Lung (tissue), 12 donors: ENCODE results near the gene NISCH. TPM values are rescaled to one million over a fixed set of nuclear protein-coding genes. Genes with fewer than 3 reads are reported as not detected.

Source experiments
- ATAC-seq: fragments of 200-7000 bp; cut with Tn5 transposase; one replicate; pipeline ENCODE4 v1.9.1; 2020; ENCODE audit warnings: moderate number of reproducible peaks; ENCODE audit not compliant: insufficient read depth, low FRiP score
- DNase-seq, 3 donors: peaks; one replicate each; pipeline ENCODE4 v3.0.0-alpha.2; 2013 to 2017
- H3K27ac ChIP-seq, 2 donors: one replicate each; pipeline ENCODE4 v1.5.1; 2013; ENCODE audit warnings: mild to moderate bottlenecking in 2 of 2, moderate library complexity in 2 of 2, control low read depth in 1 of 2, inconsistent platforms in 1 of 2, low read depth in 1 of 2, low read length in 1 of 2
- H3K27me3 ChIP-seq, 3 donors: one replicate each; pipeline ENCODE4 v1.5.1; 2013; ENCODE audit warnings: low read length in 2 of 3; ENCODE audit not compliant: control insufficient read depth in 3 of 3, insufficient read depth in 3 of 3
- H3K36me3 ChIP-seq, 4 donors: one replicate each; pipeline ENCODE4 v1.5.1; 2013; ENCODE audit warnings: low read length in 4 of 4, mild to moderate bottlenecking in 1 of 4, moderate library complexity in 1 of 4; ENCODE audit not compliant: control insufficient read depth in 4 of 4, insufficient read depth in 4 of 4
- H3K4me1 ChIP-seq, 5 donors: one replicate each; pipeline ENCODE4 v1.5.1; 2013; ENCODE audit warnings: low read length in 5 of 5, mild to moderate bottlenecking in 2 of 5, moderate library complexity in 1 of 5; ENCODE audit not compliant: control insufficient read depth in 5 of 5, insufficient read depth in 5 of 5
- H3K4me3 ChIP-seq: one replicate; pipeline ENCODE4 v1.5.1; 2013; ENCODE audit warnings: mild to moderate bottlenecking, control low read depth, moderate library complexity
- H3K9ac ChIP-seq, 2 donors: one replicate each; pipeline ENCODE4 v1.5.1; 2013; ENCODE audit warnings: low read length in 2 of 2, control low read depth in 1 of 2; ENCODE audit not compliant: insufficient read depth in 1 of 2
- H3K9me3 ChIP-seq, 4 donors: one replicate each; pipeline ENCODE4 v1.5.1; 2013; ENCODE audit warnings: low read length in 3 of 4, mild to moderate bottlenecking in 1 of 4, moderate library complexity in 1 of 4; ENCODE audit not compliant: control insufficient read depth in 4 of 4, insufficient read depth in 3 of 4
- CTCF ChIP-seq: IDR thresholded peaks from 2 replicates; pipeline ENCODE4 v1.5.1; 2012; ENCODE audit warnings: mild to moderate bottlenecking; ENCODE audit errors: control extremely low read depth, extremely low read depth
- WGBS, 2 donors: extraction: QIAGEN DNeasy Blood & Tissue Kit; methylation state at CpG; one replicate each; pipeline ENCODE4 v1.1.7; 2013; 5-methylcytosine and 5-hydroxymethylcytosine counted together
- polyA plus RNA-seq, 2 donors: library from polyadenylated mRNA; stranded (reverse); fragments of 200-250 nt; gene quantifications; one replicate each; pipeline ENCODE4 v1.2.1, GENCODE V29; 2013
- total RNA-seq, 2 donors: library from RNA; depleted of rRNA in 1 of 2; stranded (reverse); fragments of >200 nt in 1 of 2; gene quantifications; one replicate each; pipeline ENCODE4 v1.2.1, GENCODE V29; 2014 to 2021
- donor health status: control.
- donor health status: control.
- donor health status: Bipolar disorder and iron deficiency.
- donor health status: healthy.
- donor health status: DM: yes; HTN: yes; CAD: no.

Gene NISCH
- total and polyA plus RNA-seq, 4 donors = 37.8 to 127 (median 63.7) TPM

DNA sequence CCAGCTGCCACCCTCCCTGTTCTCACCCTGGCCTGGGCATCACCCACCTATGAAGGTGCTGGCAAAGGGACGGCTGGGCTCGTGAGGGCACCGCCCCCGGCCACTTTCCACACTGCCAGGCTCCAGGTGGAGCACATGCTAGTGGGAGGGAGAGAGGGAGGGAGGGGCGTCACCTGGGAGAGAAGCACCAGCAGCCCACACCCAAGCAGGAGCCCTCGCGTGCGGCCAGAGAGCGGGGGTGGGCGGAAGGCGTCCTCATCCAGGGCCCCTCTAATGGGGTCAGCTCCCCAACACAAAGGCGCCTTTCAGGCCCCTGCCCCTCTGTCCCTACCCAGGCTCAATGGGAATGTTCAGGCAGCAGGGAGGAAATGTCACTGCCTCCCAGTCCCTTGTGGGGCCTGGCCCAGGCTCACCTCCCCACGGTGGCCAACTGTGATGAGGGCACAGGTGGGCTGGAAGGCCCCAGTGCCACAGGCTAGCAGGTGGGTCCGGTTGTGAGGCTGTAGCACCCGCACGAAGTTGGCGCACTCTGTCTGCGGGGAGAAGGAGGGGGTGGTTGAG lies 13.6 kb upstream of the NISCH start:
- Histone ChIP-seq H3K4me1 (peaks cover 0 to 17% (median 6%) of the 10 kb centered on the region in 5 donors), H3K9ac (no peak overlapping the region), H3K9me3 (no peaks in the 10 kb centered on the region), H3K4me3 (no peak overlapping the region), H3K36me3 (peaks cover 0 to 2% (median 0%) of the 10 kb centered on the region in 4 donors), H3K27ac (no peak overlapping the region), H3K27me3 (no peaks in the 10 kb centered on the region)
- no peak for DNase-seq
- WGBS, 2 donors = 85 to 91% methylated on average over 18 of the region's 18 CpGs
- no peak for ATAC-seq
- TF ChIP-seq CTCF = no peak

- Histone ChIP-seq H3K36me3 (peaks cover 0 to 2% (median 0%) of the 10 kb centered on the region in 4 donors), H3K9ac (no peak overlapping the region), H3K4me3 (peak overlapping the region; percentile 29), H3K9me3 (no peaks in the 10 kb centered on the region), H3K4me1 (peaks cover 0 to 12% (median 0%) of the 10 kb centered on the region in 5 donors), H3K27me3 (no peaks in the 10 kb centered on the region), H3K27ac (no peak overlapping the region)
- ATAC-seq (no peak), DNase-seq (no peak)
- TF ChIP-seq CTCF = no peak
- 88 to 93% methylated on average over 16 of the region's 16 CpGs for WGBS, 2 donors
These were observed 12.8 kb upstream of the NISCH start for GRCh38 chr3:52442409-52443267.

GRCh38 chr3:52443268-52443610 lies 12.2 kb upstream of the NISCH start:
- Histone ChIP-seq H3K36me3 (peaks cover 0 to 2% (median 0%) of the 10 kb centered on the region in 4 donors), H3K4me3 (peak overlapping the region; percentile 29), H3K27ac (no peak overlapping the region), H3K9ac (no peak overlapping the region), H3K27me3 (no peaks in the 10 kb centered on the region), H3K9me3 (no peaks in the 10 kb centered on the region), H3K4me1 (peaks cover 0 to 10% (median 0%) of the 10 kb centered on the region in 5 donors)
- DNase-seq = no peak
- WGBS, 2 donors = 82 to 88% methylated on average over 8 of the region's 8 CpGs
- no peak for ATAC-seq
- TF ChIP-seq CTCF = no peak
